T-cell (primary cell): ENCODE measurements around the gene DRAM1. TPM values are rescaled to one million over a fixed set of nuclear protein-coding genes. Genes with fewer than 3 reads are reported as not detected.

Experiments used
- ATAC-seq, 4 experiments: fragments of 200-7000 bp in 3 of 4; fragments of 150-1000 bp in 1 of 4; cut with Tn5 transposase; replicated peaks in 1 of 4; 1 replicate in 3 of 4; 2 replicates in 1 of 4; pipeline ENCODE4 v1.10.0; 2021; ENCODE audit warnings: moderate library complexity in 3 of 4, mild to moderate bottlenecking in 2 of 4, moderate number of reproducible peaks in 1 of 4
- CTCF ChIA-PET, 2 donors: fragments of 300-600 bp; sonication (Branson Sonifier 250); formaldehyde crosslinking; loops; one replicate each; lab custom pipeline; 2022; ENCODE audit warnings: antibody characterized with exemption in 2 of 2; lab: Charles Lee
- POLR2A ChIA-PET, 2 donors: fragments of 300-600 bp; sonication (Branson Sonifier 250); formaldehyde crosslinking; loops; one replicate each; lab custom pipeline; 2022; ENCODE audit warnings: antibody characterized with exemption in 2 of 2; lab: Charles Lee
- DNase-seq, 35 experiments: peaks; one replicate each; pipeline versions ENCODE4 v3.0.0 to v3.0.0-alpha.2; 2013 to 2023
- H3K27ac ChIP-seq: one replicate; pipeline ENCODE4 v1.5.1; 2013; ENCODE audit warnings: low read length
- H3K27me3 ChIP-seq, 2 experiments: replicated peaks in 1 of 2; 1 replicate in 1 of 2; 2 replicates in 1 of 2; pipeline versions ENCODE4 v1.6.1 to v1.7.0; 2013; ENCODE audit warnings: low read length in 1 of 2, mixed read lengths in 1 of 2; ENCODE audit not compliant: control insufficient read depth in 2 of 2, insufficient read depth in 2 of 2; ENCODE audit errors: extremely low read depth in 1 of 2
- H3K36me3 ChIP-seq, 2 donors: 1 replicate in 1 of 2; 2 replicates in 1 of 2; pipeline versions ENCODE4 v1.6.1 to v1.7.0; 2013; ENCODE audit warnings: low read length in 1 of 2; ENCODE audit not compliant: control insufficient read depth in 2 of 2, insufficient read depth in 1 of 2; ENCODE audit errors: extremely low read depth in 1 of 2
- H3K4me1 ChIP-seq, 2 experiments: 1 replicate in 1 of 2; 2 replicates in 1 of 2; pipeline versions ENCODE4 v1.6.1 to v1.7.0; 2013; ENCODE audit warnings: low read length in 2 of 2, mixed read lengths in 1 of 2; ENCODE audit not compliant: insufficient read depth in 2 of 2, control insufficient read depth in 1 of 2; ENCODE audit errors: extremely low read depth in 1 of 2
- H3K4me3 ChIP-seq, 2 donors: 1 replicate in 1 of 2; 2 replicates in 1 of 2; pipeline versions ENCODE4 v1.5.1 to v1.7.0; 2013; ENCODE audit warnings: mild to moderate bottlenecking in 2 of 2, low read length in 1 of 2, moderate library complexity in 1 of 2; ENCODE audit not compliant: control insufficient read depth in 1 of 2; ENCODE audit errors: extremely low read depth in 1 of 2
- H3K9me3 ChIP-seq: 2 replicates; pipeline ENCODE4 v1.7.0; 2013
- H3K27ac Mint-ChIP-seq, 2 donors: one replicate each; pipeline ENCODE4 v1.8.0; 2020 to 2021; ENCODE audit warnings: mild to moderate bottlenecking in 2 of 2, mixed read lengths in 2 of 2
- H3K27me3 Mint-ChIP-seq, 2 donors: one replicate each; pipeline ENCODE4 v1.8.0; 2021 to 2022; ENCODE audit warnings: mixed read lengths in 2 of 2
- H3K36me3 Mint-ChIP-seq: one replicate; pipeline ENCODE4 v1.8.0; 2021; ENCODE audit warnings: mixed read lengths
- H3K4me1 Mint-ChIP-seq, 3 donors: one replicate each; pipeline ENCODE4 v1.8.0; 2020 to 2022; ENCODE audit warnings: mixed read lengths in 3 of 3, mild to moderate bottlenecking in 1 of 3
- H3K4me3 Mint-ChIP-seq, 3 donors: one replicate each; pipeline ENCODE4 v1.8.0; 2020 to 2022; ENCODE audit warnings: mild to moderate bottlenecking in 3 of 3, mixed read lengths in 3 of 3, moderate library complexity in 3 of 3
- H3K9me3 Mint-ChIP-seq, 3 donors: one replicate each; pipeline ENCODE4 v1.8.0; 2020 to 2022; ENCODE audit warnings: mixed read lengths in 3 of 3
- WGBS: methylation state at CpG from one replicate; pipeline ENCODE4 v1.1.5; 2013; ENCODE audit warnings: missing lambda C conversion rate; ENCODE audit not compliant: insufficient coverage; 5-methylcytosine and 5-hydroxymethylcytosine counted together
- total RNA-seq, 35 experiments: library from RNA in 6 of 35; stranded (reverse) in 6 of 35; fragments of 120-200 nt in 1 of 35; gene quantifications; one replicate each; pipeline versions ENCODE4 v1.2.1 to v1.2.4 and lab custom pipeline; 2013 to 2026

Gene DRAM1
- total RNA-seq, 5 donors from 2014 or later (not counting 1 experiment from before 2014, with no cell fraction given) = 1.4 to 3.8 (median 1.9) TPM

- Mint-ChIP-seq H3K36me3 (no peaks in the 10 kb centered on the region), H3K9me3 (no peaks in the 10 kb centered on the region), H3K27ac (peak overlapping the region in 1 of 2 donors; percentile 3), H3K4me3 (no peak overlapping the region), H3K4me1 (peaks cover 0 to 3% (median 0%) of the 10 kb centered on the region in 3 donors), H3K27me3 (peaks cover 3 to 21% of the 10 kb centered on the region in 2 donors)
- DNase-seq (no peak), ATAC-seq (no peak)
- H3K27me3 ChIP-seq = peaks cover 0 to 4% of the 10 kb centered on the region in 2 experiments
- H3K36me3 ChIP-seq = no peaks in the 10 kb centered on the region
- ChIA-PET CTCF (interaction anchor here (0.9 to 3.4 kb wide), 4 partner anchors 18 to 545 kb away, joined by 3 to 13 read pairs (median 5); no protein-coding TSS in a partner anchor), POLR2A (no interaction called here)
- WGBS = 68% methylated on average over 2 of the region's 3 CpGs
- H3K4me1 ChIP-seq = no peaks in the 10 kb centered on the region
- H3K9me3 ChIP-seq = no peaks in the 10 kb centered on the region
- no peak overlapping the region for H3K4me3 ChIP-seq
- H3K27ac ChIP-seq = no peak overlapping the region
Measured at GRCh38 chr12:101939306-101939705, 61.9 kb downstream of the DRAM1 start.

- peaks cover 5 to 21% of the 10 kb centered on the region in 2 donors for H3K27me3 Mint-ChIP-seq
- CTCF ChIA-PET = interaction anchor here (0.6 to 3.4 kb wide), 6 partner anchors 17 to 1608 kb away, joined by 3 to 13 read pairs (median 4); no protein-coding TSS in a partner anchor
- H3K27ac ChIP-seq = no peak overlapping the region
- H3K4me1 Mint-ChIP-seq = peaks cover 0 to 3% (median 0%) of the 10 kb centered on the region in 3 donors
- no peak overlapping the region for H3K27ac Mint-ChIP-seq
- no peak overlapping the region for H3K4me3 ChIP-seq
- H3K36me3 ChIP-seq = no peaks in the 10 kb centered on the region
- peaks cover 0 to 4% of the 10 kb centered on the region in 2 experiments for H3K27me3 ChIP-seq
- H3K4me1 ChIP-seq = no peaks in the 10 kb centered on the region
- H3K9me3 ChIP-seq = no peaks in the 10 kb centered on the region
- no peaks in the 10 kb centered on the region for H3K9me3 Mint-ChIP-seq
- peak in 3 of 4 experiments; percentile 61 to 67 (median 63) for ATAC-seq
- no peak overlapping the region for H3K4me3 Mint-ChIP-seq
- H3K36me3 Mint-ChIP-seq = no peaks in the 10 kb centered on the region
- POLR2A ChIA-PET = interaction anchor here in 1 of 2 donors (0.6 kb wide), 1 partner anchor 254 kb away, joined by 3 read pairs; no protein-coding TSS in a partner anchor
- WGBS = no CpG with 5 or more reads among the region's 3 CpGs
- peak in 33 of 35 experiments; percentile 6 to 73 (median 36) for DNase-seq
Measured at GRCh38 chr12:101939856-101940265, 62.5 kb downstream of the DRAM1 start.

- H3K27me3 Mint-ChIP-seq = peaks cover 9 to 19% of the 10 kb centered on the region in 2 donors
- no peaks in the 10 kb centered on the region for H3K36me3 Mint-ChIP-seq
- no peak overlapping the region for H3K27ac ChIP-seq
- ATAC-seq (no peak), DNase-seq (no peak)
- peaks cover 0 to 3% (median 0%) of the 10 kb centered on the region in 3 donors for H3K4me1 Mint-ChIP-seq
- POLR2A ChIA-PET = interaction anchor here in 1 of 2 donors (0.6 kb wide), 1 partner anchor 253 kb away, joined by 3 read pairs; no protein-coding TSS in a partner anchor
- H3K4me1 ChIP-seq = no peaks in the 10 kb centered on the region
- CTCF ChIA-PET = interaction anchor here (0.6 to 3.4 kb wide), 7 partner anchors 10 to 1608 kb away, joined by 3 to 26 read pairs (median 5); no protein-coding TSS in a partner anchor
- no peaks in the 10 kb centered on the region for H3K36me3 ChIP-seq
- H3K4me3 ChIP-seq = no peak overlapping the region
- no peaks in the 10 kb centered on the region for H3K9me3 ChIP-seq
- H3K27me3 ChIP-seq = peaks cover 0 to 4% of the 10 kb centered on the region in 2 experiments
- 100% methylated on average over 1 of the region's 5 CpGs for WGBS
- no peaks in the 10 kb centered on the region for H3K9me3 Mint-ChIP-seq
- no peak overlapping the region for H3K27ac Mint-ChIP-seq
- H3K4me3 Mint-ChIP-seq = no peak overlapping the region
Measured at GRCh38 chr12:101940400-101940950, 63.1 kb downstream of the DRAM1 start.

- H3K4me3 Mint-ChIP-seq = no peak overlapping the region
Measured at GRCh38 chr12:101941306-101942249, 64.2 kb downstream of the DRAM1 start.

GRCh38 chr12:101942250-101942605, 64.8 kb downstream of the DRAM1 start:
- H3K4me1 Mint-ChIP-seq = peaks cover 0 to 3% (median 0%) of the 10 kb centered on the region in 3 donors
- DNase-seq = no peak
- H3K4me3 Mint-ChIP-seq = no peak overlapping the region
- ChIA-PET CTCF (interaction anchor here (0.6 to 3.0 kb wide), 6 partner anchors 21 to 542 kb away, joined by 3 to 26 read pairs (median 5); no protein-coding TSS in a partner anchor), POLR2A (interaction anchor here in 1 of 2 donors (0.6 kb wide), 1 partner anchor 493 kb away, joined by 3 read pairs; no protein-coding TSS in a partner anchor)
- Histone ChIP-seq H3K27ac (no peak overlapping the region), H3K27me3 (peaks cover 0 to 4% of the 10 kb centered on the region in 2 experiments), H3K4me3 (no peak overlapping the region), H3K36me3 (no peaks in the 10 kb centered on the region), H3K4me1 (no peaks in the 10 kb centered on the region), H3K9me3 (no peaks in the 10 kb centered on the region)
- WGBS = 100% methylated on average over 1 of the region's 1 CpG
- no peaks in the 10 kb centered on the region for H3K9me3 Mint-ChIP-seq
- ATAC-seq = no peak
- H3K27me3 Mint-ChIP-seq = peaks cover 9 to 11% of the 10 kb centered on the region in 2 donors
- no peak overlapping the region for H3K27ac Mint-ChIP-seq
- no peaks in the 10 kb centered on the region for H3K36me3 Mint-ChIP-seq

More at GRCh38 chr12:101941306-101942249, 64.2 kb downstream of the DRAM1 start:
- Mint-ChIP-seq H3K27ac (no peak overlapping the region), H3K36me3 (no peaks in the 10 kb centered on the region), H3K27me3 (peaks cover 9 to 14% of the 10 kb centered on the region in 2 donors), H3K4me1 (peaks cover 0 to 3% (median 0%) of the 10 kb centered on the region in 3 donors), H3K9me3 (no peaks in the 10 kb centered on the region)
- no peaks in the 10 kb centered on the region for H3K36me3 ChIP-seq
- no peak overlapping the region for H3K27ac ChIP-seq
- no peak overlapping the region for H3K4me3 ChIP-seq
- ChIA-PET CTCF (interaction anchor here (0.5 to 3.0 kb wide), 6 partner anchors 156 to 1607 kb away, joined by 3 to 26 read pairs (median 4); no protein-coding TSS in a partner anchor), POLR2A (interaction anchor here in 1 of 2 donors (0.6 kb wide), 1 partner anchor 492 kb away, joined by 3 read pairs; no protein-coding TSS in a partner anchor)
- 90% methylated on average over 1 of the region's 4 CpGs for WGBS
- H3K4me1 ChIP-seq = no peaks in the 10 kb centered on the region
- ATAC-seq = no peak
- no peaks in the 10 kb centered on the region for H3K9me3 ChIP-seq
- peaks cover 0 to 4% of the 10 kb centered on the region in 2 experiments for H3K27me3 ChIP-seq
- no peak for DNase-seq
